ENCODE measurements around the gene PTPRT.

Gene PTPRT

DNA sequence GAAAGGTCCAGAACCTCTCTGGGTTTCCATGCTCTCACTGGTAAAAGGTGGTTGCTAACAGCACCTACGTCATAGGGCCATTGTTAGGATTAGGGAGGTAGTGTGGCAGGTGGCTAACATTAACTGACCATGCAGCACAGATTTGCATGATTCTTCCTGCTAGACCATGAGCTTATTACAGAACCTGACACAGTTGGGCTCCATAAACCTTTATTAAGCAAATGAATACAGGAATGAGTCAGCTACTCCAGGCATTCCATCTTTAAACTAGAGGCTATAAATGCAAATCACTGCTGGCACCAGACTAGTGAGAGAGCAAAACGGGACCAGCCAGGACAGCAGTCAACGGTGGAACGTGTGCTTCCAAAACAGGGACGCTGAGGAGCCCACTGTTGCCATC is 440.1 kb downstream of the PTPRT start:
- Histone ChIP-seq H3K27ac (ENCODE audit: low read depth, low read length) (no peak overlapping the region), H3K4me1 (ENCODE audit: insufficient read depth, low read length) (peaks cover 9% of the 10 kb centered on the region; the same call in 1 of the 2 replicates), H3K4me3 (ENCODE audit: low read length) (no peak overlapping the region), H3K27me3 (ENCODE audit: insufficient read depth, low read length) (peaks cover 2% of the 10 kb centered on the region), H3K36me3 (ENCODE audit: insufficient read depth, low read length) (no peaks in the 10 kb centered on the region), H3K9ac (ENCODE audit: low read depth, low read length) (no peak overlapping the region), H3K9me3 (ENCODE audit: insufficient read depth, low read depth, low read length) (no peaks in the 10 kb centered on the region)
- 73% methylated on average over 5 of the region's 5 CpGs for WGBS

DNA sequence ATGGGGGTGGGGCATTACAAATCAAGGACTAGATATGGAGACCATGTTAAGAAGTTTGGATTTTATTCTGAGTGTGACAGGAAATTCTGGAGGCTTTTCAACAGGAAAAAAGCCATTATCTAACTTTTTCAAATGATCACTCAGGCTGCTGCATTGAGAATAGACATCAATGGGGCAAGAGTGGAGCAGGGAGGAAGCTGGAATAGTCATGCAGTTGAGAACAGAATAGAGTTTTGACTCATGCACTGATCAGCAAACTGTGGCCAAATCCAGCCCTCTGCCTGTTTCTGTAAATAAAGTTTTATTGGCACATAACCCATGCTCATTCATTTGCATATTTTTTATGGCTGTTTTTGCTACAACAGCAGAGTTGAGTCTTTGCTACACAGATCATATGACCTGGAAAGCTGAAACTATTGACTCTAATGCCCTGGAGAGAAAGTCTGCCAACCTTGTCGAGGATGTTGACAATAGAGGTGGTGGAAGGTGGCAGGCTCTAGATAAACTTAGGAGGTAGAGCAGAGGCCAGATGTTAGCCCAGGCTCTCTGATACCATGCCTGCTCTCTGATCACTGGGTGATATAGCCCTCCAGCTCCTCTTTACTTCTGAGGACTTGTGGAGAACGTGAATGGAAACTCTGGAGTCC is 441.8 kb downstream of the PTPRT start:
- Histone ChIP-seq H3K4me3 (ENCODE audit: low read length) (no peak overlapping the region), H3K27me3 (ENCODE audit: insufficient read depth, low read length) (peaks cover 2% of the 10 kb centered on the region), H3K9ac (ENCODE audit: low read depth, low read length) (no peak overlapping the region), H3K27ac (ENCODE audit: low read depth, low read length) (no peak overlapping the region), H3K4me1 (ENCODE audit: insufficient read depth, low read length) (peaks cover 9% of the 10 kb centered on the region; the same call in 1 of the 2 replicates), H3K9me3 (ENCODE audit: insufficient read depth, low read depth, low read length) (no peaks in the 10 kb centered on the region), H3K36me3 (ENCODE audit: insufficient read depth, low read length) (no peaks in the 10 kb centered on the region)
- 73% methylated on average over 2 of the region's 2 CpGs for WGBS

DNA sequence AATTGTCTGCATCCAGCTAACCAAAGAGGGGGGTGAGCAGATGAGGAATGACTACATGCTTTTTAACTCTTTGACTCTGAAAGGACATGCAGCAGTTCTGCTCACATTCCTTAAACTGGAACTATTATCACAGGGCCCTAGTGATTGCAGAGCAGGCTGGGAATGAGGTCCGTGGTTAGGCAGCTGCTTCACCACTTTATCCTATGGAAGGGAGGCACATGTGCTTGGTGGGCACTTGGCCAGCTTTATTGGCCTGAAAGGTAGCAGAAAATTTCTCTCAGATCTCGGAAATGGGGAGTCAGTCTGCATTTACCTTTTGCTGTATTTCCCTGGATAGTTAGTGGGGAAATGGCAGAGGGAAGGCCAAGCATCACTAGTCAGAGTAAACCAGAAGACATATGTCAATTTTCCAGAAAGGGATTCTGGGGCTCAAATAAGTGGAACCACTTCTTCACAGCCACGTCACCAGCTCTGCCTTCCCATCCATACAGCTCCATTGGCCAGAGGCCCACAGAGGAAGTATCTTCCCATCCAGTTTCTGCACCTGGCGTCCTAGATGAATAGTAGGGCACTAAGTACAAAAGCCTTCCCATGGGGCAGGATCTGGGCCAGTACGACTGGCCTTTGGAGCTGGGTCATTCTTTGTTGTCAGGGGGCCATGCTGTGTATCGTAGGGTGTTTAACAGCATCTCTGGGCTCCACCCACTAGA is 444.8 kb downstream of the PTPRT start:
- WGBS, result 82% methylated on average over 6 of the region's 6 CpGs

DNA sequence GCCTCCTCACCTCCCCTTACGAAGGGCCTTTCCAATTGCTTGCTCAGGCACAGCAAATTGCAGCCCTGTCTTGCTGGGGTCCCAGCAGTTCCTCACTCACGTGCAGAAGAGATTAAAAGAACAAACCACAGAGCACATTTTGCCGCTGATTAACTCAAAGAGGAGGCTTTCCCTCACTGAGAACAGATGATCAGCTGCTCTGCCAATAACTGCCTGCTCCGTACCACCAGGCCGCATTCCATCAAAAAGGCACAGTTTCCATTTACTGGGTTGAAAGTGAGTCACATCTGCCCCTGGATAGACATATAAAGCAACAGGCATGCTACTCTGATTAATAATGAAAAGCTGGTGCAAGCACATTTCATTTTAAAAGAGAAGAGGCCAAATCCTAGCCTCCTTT is 446.8 kb downstream of the PTPRT start:
- H3K9me3 ChIP-seq (ENCODE audit: insufficient read depth, low read depth, low read length), result no peaks in the 10 kb centered on the region
- no peak overlapping the region for H3K9ac ChIP-seq (ENCODE audit: low read depth, low read length)
- no peaks in the 10 kb centered on the region for H3K4me1 ChIP-seq (ENCODE audit: insufficient read depth, low read length)
- WGBS, result 84% methylated on average over 5 of the region's 5 CpGs
- H3K27ac ChIP-seq (ENCODE audit: low read depth, low read length), result no peak overlapping the region
- no peaks in the 10 kb centered on the region for H3K36me3 ChIP-seq (ENCODE audit: insufficient read depth, low read length)
- no peaks in the 10 kb centered on the region for H3K27me3 ChIP-seq (ENCODE audit: insufficient read depth, low read length)
- H3K4me3 ChIP-seq (ENCODE audit: low read length), result no peak overlapping the region

More for the DNA sequence above, 444.8 kb downstream of the PTPRT start:
- H3K36me3 ChIP-seq (ENCODE audit: insufficient read depth, low read length), result no peaks in the 10 kb centered on the region
- H3K4me1 ChIP-seq (ENCODE audit: insufficient read depth, low read length), result peaks cover 8% of the 10 kb centered on the region; the same call in 1 of the 2 replicates
- H3K9me3 ChIP-seq (ENCODE audit: insufficient read depth, low read depth, low read length), result no peaks in the 10 kb centered on the region
- H3K27me3 ChIP-seq (ENCODE audit: insufficient read depth, low read length), result peaks cover 2% of the 10 kb centered on the region
- H3K27ac ChIP-seq (ENCODE audit: low read depth, low read length), result no peak overlapping the region
- H3K4me3 ChIP-seq (ENCODE audit: low read length), result no peak overlapping the region
- H3K9ac ChIP-seq (ENCODE audit: low read depth, low read length), result no peak overlapping the region

DNA sequence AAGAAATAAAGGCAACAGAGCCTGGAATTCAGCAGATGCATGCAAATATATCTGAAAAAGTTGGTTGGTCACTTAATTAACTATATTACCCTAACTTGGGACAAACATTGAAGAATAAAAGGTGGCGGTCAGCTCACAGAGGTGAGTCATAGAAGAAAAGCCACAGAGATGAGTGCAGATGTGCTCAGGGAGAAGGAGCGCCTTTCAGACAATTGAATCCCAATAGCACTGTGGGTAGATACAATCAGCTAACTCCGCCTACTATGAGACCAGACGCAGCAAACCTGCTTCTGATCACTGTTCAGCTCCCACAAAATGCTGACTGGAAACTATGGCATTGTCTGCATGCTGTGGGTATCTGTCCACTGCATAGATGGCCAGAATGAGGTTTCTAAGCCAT is 447.8 kb downstream of the PTPRT start:
- Histone ChIP-seq H3K4me1 (ENCODE audit: insufficient read depth, low read length) (no peaks in the 10 kb centered on the region), H3K9me3 (ENCODE audit: insufficient read depth, low read depth, low read length) (no peaks in the 10 kb centered on the region), H3K4me3 (ENCODE audit: low read length) (no peak overlapping the region), H3K36me3 (ENCODE audit: insufficient read depth, low read length) (no peaks in the 10 kb centered on the region), H3K27me3 (ENCODE audit: insufficient read depth, low read length) (no peaks in the 10 kb centered on the region), H3K9ac (ENCODE audit: low read depth, low read length) (no peak overlapping the region), H3K27ac (ENCODE audit: low read depth, low read length) (no peak overlapping the region)
- WGBS, result 94% methylated on average over 4 of the region's 4 CpGs

DNA sequence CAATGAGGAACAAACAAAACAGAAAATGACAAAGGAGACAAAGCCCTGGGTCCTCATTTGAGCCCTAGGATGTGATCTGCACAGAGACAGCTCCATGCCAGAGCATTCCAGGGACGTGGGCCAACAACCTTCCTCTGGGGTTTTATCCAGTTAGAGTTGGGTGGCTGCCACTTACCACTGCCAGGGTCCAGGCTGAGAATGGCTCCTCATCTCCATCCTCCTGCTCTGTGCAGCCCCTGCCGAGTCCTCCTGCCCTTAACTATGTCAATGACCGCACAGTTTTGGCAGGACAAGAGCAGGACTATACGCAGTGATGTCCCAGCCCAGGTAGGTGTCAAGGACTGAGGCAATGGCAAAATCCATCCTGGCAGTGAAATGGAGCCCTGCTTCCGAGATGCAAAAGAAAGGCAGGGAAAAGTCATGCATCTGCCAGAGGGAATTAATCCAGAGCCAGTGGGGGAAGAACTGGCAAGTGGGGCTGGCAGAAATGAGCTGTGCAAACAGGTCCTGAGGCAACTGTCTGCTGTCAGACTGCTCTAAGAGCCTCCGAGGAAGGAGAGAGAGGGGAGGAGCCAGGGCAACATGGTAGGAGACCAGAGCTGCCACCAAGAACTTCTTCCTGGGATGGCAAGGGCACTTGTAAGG is 449.4 kb downstream of the PTPRT start:
- Histone ChIP-seq H3K4me1 (ENCODE audit: insufficient read depth, low read length) (no peaks in the 10 kb centered on the region), H3K27me3 (ENCODE audit: insufficient read depth, low read length) (no peaks in the 10 kb centered on the region), H3K9me3 (ENCODE audit: insufficient read depth, low read depth, low read length) (no peaks in the 10 kb centered on the region), H3K4me3 (ENCODE audit: low read length) (no peak overlapping the region), H3K27ac (ENCODE audit: low read depth, low read length) (no peak overlapping the region), H3K9ac (ENCODE audit: low read depth, low read length) (no peak overlapping the region), H3K36me3 (ENCODE audit: insufficient read depth, low read length) (no peaks in the 10 kb centered on the region)
- WGBS, result 81% methylated on average over 6 of the region's 6 CpGs

DNA sequence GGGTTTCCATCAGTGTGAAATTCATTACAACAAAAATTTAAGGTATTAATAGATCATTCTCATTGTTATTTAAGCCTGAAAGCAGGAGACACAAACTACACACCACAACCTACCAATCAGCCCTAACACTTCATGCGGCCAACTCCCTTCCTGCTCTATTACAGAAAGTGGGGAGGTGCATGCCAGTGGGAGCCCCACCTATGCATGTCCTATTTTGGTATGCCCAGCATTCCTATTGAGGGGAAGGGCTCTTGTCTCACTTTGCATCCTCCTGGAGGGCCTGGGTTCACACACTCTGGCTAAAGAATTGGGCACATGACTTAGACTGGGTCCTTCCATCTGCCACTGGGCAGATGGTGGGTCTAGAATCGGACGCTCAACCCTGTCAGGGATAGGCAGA is 450.0 kb downstream of the PTPRT start:
- no peaks in the 10 kb centered on the region for H3K4me1 ChIP-seq (ENCODE audit: insufficient read depth, low read length)
- WGBS, result 88% methylated on average over 3 of the region's 3 CpGs
- no peak overlapping the region for H3K9ac ChIP-seq (ENCODE audit: low read depth, low read length)
- H3K36me3 ChIP-seq (ENCODE audit: insufficient read depth, low read length), result no peaks in the 10 kb centered on the region
- H3K27me3 ChIP-seq (ENCODE audit: insufficient read depth, low read length), result no peaks in the 10 kb centered on the region
- H3K4me3 ChIP-seq (ENCODE audit: low read length), result no peak overlapping the region
- no peaks in the 10 kb centered on the region for H3K9me3 ChIP-seq (ENCODE audit: insufficient read depth, low read depth, low read length)
- no peak overlapping the region for H3K27ac ChIP-seq (ENCODE audit: low read depth, low read length)

DNA sequence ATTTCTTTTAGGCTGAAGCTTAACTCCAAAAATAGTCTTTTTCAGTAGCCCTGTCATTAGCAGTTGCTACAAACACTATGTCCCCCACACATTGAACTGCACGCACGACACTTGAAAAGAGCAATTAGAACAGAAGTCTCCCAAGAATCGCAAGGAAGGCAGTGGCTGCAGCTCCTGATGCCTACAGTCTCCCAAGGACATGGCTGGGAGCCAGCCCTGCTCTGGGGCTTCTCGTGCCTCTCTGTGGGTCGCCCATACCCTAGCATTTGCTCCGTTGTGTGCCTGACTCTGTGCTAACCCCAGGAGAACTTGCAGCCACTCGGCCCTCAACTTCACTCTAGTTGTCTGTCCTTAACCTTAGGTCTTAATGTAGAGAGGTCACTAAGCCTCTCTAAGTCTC is 454.2 kb downstream of the PTPRT start:
- no peaks in the 10 kb centered on the region for H3K27me3 ChIP-seq (ENCODE audit: insufficient read depth, low read length)
- no peaks in the 10 kb centered on the region for H3K36me3 ChIP-seq (ENCODE audit: insufficient read depth, low read length)
- no peak overlapping the region for H3K9ac ChIP-seq (ENCODE audit: low read depth, low read length)
- no peaks in the 10 kb centered on the region for H3K9me3 ChIP-seq (ENCODE audit: insufficient read depth, low read depth, low read length)
- no peaks in the 10 kb centered on the region for H3K4me1 ChIP-seq (ENCODE audit: insufficient read depth, low read length)
- 88% methylated on average over 7 of the region's 7 CpGs for WGBS
- H3K27ac ChIP-seq (ENCODE audit: low read depth, low read length), result no peak overlapping the region
- no peak overlapping the region for H3K4me3 ChIP-seq (ENCODE audit: low read length)

DNA sequence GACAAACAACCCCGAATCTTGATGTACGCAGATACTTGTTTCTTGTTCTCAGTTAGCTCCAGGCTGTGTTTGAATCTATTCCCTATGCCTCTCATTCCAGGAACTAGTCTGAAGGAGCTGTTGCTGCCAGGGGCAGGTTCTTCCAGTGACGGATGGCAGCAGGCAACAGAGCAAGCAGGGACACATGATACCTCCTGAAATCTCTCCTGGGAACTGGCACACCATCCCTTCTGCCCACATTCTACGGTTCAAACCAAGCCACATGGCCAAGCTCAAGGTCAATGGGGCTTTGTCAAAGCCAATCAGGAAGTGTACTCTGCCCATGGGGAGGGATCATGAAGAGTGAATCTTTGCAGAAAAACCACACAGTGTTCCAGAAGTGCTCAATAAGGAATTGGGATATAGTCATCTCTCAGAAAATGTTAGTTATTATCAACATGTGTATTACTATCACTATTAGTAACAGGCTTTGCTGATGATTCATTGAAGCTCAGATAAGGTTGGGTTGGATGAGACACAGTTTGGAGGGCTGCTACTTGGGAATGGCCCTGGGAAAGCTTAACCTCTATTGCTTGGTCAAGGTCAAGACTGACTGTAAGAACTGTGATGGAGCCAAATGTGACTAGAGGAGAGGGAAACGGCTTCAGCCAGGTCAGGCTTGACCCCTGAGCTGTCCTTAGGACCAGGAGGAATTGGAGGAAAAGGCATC is 454.9 kb downstream of the PTPRT start:
- H3K4me1 ChIP-seq (ENCODE audit: insufficient read depth, low read length), result no peaks in the 10 kb centered on the region
- no peaks in the 10 kb centered on the region for H3K9me3 ChIP-seq (ENCODE audit: insufficient read depth, low read depth, low read length)
- no peak overlapping the region for H3K27ac ChIP-seq (ENCODE audit: low read depth, low read length)
- WGBS, result 90% methylated on average over 5 of the region's 5 CpGs
- H3K27me3 ChIP-seq (ENCODE audit: insufficient read depth, low read length), result no peaks in the 10 kb centered on the region
- no peaks in the 10 kb centered on the region for H3K36me3 ChIP-seq (ENCODE audit: insufficient read depth, low read length)
- no peak overlapping the region for H3K9ac ChIP-seq (ENCODE audit: low read depth, low read length)
- no peak overlapping the region for H3K4me3 ChIP-seq (ENCODE audit: low read length)

DNA sequence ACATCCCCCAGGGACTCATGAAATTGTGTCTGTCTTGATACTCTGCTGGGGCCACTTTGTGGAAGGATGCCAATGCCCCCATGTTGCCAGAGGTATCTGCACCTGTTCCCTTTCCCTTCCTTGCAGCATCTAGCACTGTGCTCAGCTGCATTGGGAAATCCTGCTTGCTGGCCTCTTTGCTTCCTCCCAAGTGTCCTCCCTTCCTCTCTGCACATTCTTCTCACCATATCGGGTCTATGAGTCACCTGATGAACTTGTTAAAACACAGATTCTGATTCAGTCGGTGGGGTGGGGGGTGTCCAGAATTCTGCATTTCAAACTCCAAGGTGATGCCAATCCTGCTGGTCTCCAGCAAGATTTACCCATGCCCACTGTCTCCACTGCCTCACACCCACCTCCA is 467.8 kb downstream of the PTPRT start:
- no peak overlapping the region for H3K27ac ChIP-seq (ENCODE audit: low read depth, low read length)
- no peaks in the 10 kb centered on the region for H3K36me3 ChIP-seq (ENCODE audit: insufficient read depth, low read length)
- no peaks in the 10 kb centered on the region for H3K4me1 ChIP-seq (ENCODE audit: insufficient read depth, low read length)
- no peak overlapping the region for H3K4me3 ChIP-seq (ENCODE audit: low read length)
- H3K9ac ChIP-seq (ENCODE audit: low read depth, low read length), result no peak overlapping the region
- H3K27me3 ChIP-seq (ENCODE audit: insufficient read depth, low read length), result no peaks in the 10 kb centered on the region
- H3K9me3 ChIP-seq (ENCODE audit: insufficient read depth, low read depth, low read length), result no peaks in the 10 kb centered on the region
- WGBS, result 40% methylated on average over 2 of the region's 2 CpGs

Measured in HUES64 (cell line).